Measurements from ENCODE around the gene CELF4. TPM values are rescaled to one million over a fixed set of nuclear protein-coding genes. Genes with fewer than 3 reads are reported as not detected.

The CELF4 gene
- total and polyA plus RNA-seq, 4 donors: 0.24 to 3.0 (median 1.3) TPM

DNA sequence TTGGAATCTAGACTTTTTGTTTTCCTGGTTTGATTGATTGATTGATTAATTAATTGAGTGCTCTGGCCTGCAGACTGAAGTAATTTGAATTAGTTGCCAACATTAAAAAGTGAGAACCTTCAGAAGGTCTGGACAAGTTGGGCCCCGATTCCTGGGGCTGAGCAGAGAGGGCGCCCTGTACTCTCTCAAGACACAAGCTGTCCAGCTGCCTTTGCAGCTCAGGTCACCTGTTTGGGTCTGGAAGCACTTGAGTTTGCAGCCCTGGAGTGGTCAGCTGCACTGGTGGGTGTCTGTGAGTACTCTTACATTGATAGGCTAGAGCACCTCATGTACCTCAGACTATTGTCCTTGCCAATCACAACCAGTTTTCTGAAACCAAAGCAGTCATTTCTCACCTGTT is 22.7 kb upstream of the CELF4 start:
- no peaks in the 10 kb centered on the region for H3K4me1 ChIP-seq (ENCODE audit: control insufficient read depth in 5 of 5, insufficient read depth in 5 of 5, low read length in 5 of 5)
- ATAC-seq (ENCODE audit: insufficient read depth, low FRiP score) (no peak), DNase-seq (no peak)
- H3K9me3 ChIP-seq (ENCODE audit: control insufficient read depth in 4 of 4, insufficient read depth in 3 of 4, low read length in 3 of 4): peaks cover 0 to 4% (median 2%) of the 10 kb centered on the region in 4 donors
- H3K36me3 ChIP-seq (ENCODE audit: control insufficient read depth in 4 of 4, insufficient read depth in 4 of 4, low read length in 4 of 4): no peaks in the 10 kb centered on the region
- no peaks in the 10 kb centered on the region for H3K27me3 ChIP-seq (ENCODE audit: control insufficient read depth in 3 of 3, insufficient read depth in 3 of 3, low read length in 2 of 3)
- TF ChIP-seq, protein P1, sequence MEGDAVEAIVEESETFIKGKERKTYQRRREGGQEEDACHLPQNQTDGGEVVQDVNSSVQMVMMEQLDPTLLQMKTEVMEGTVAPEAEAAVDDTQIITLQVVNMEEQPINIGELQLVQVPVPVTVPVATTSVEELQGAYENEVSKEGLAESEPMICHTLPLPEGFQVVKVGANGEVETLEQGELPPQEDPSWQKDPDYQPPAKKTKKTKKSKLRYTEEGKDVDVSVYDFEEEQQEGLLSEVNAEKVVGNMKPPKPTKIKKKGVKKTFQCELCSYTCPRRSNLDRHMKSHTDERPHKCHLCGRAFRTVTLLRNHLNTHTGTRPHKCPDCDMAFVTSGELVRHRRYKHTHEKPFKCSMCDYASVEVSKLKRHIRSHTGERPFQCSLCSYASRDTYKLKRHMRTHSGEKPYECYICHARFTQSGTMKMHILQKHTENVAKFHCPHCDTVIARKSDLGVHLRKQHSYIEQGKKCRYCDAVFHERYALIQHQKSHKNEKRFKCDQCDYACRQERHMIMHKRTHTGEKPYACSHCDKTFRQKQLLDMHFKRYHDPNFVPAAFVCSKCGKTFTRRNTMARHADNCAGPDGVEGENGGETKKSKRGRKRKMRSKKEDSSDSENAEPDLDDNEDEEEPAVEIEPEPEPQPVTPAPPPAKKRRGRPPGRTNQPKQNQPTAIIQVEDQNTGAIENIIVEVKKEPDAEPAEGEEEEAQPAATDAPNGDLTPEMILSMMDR (IDR thresholded peaks at IDR 0.05; ENCODE audit: control extremely low read depth, extremely low read depth): no peak
- WGBS, 2 donors: 93 to 96% methylated on average over 2 of the region's 2 CpGs
- H3K9ac ChIP-seq (ENCODE audit: insufficient read depth in 1 of 2, low read length in 2 of 2): no peak overlapping the region
- no peak overlapping the region for H3K27ac ChIP-seq (ENCODE audit: low read depth in 1 of 2, low read length in 1 of 2)
- H3K4me3 ChIP-seq: no peak overlapping the region

DNA sequence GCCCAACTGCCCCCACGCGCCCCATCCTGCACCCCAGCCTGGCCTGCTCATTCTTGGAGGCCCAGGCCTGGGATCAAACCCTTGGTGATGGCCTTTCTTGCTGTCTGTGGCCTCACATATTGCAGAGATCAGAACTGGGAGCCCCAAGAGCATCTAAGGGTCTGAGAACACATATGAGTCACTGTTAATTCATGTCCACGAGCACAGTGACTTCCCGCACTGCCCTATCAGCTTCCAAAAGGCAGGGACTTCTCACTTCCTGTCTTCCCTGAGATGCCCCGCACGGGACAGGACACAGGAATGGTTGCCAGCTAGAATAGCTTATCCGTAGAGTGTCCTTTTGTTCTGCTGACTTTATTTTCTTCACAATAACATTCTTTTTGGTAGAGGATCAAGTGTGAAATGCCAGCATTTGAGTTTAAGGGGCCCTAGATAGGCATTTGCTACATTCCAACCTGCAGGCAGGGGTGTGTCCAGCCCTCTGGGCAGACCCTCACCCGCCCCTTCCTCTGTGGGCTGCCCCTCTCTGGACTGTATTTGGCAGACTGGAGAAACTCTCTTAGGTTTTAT is 21.1 kb upstream of the CELF4 start:
- Histone ChIP-seq H3K27me3 (ENCODE audit: control insufficient read depth in 3 of 3, insufficient read depth in 3 of 3, low read length in 2 of 3) (no peaks in the 10 kb centered on the region), H3K4me3 (no peak overlapping the region), H3K9ac (ENCODE audit: insufficient read depth in 1 of 2, low read length in 2 of 2) (no peak overlapping the region), H3K9me3 (ENCODE audit: control insufficient read depth in 4 of 4, insufficient read depth in 3 of 4, low read length in 3 of 4) (peaks cover 0 to 4% (median 2%) of the 10 kb centered on the region in 4 donors), H3K36me3 (ENCODE audit: control insufficient read depth in 4 of 4, insufficient read depth in 4 of 4, low read length in 4 of 4) (no peaks in the 10 kb centered on the region), H3K4me1 (ENCODE audit: control insufficient read depth in 5 of 5, insufficient read depth in 5 of 5, low read length in 5 of 5) (no peaks in the 10 kb centered on the region), H3K27ac (ENCODE audit: low read depth in 1 of 2, low read length in 1 of 2) (no peak overlapping the region)
- no peak for ATAC-seq (ENCODE audit: insufficient read depth, low FRiP score)
- TF ChIP-seq, protein P1 (IDR thresholded peaks at IDR 0.05; ENCODE audit: control extremely low read depth, extremely low read depth): no peak
- 74 to 78% methylated on average over 8 of the region's 8 CpGs for whole genome bisulfite sequencing, 2 donors
- no peak for DNase-seq

DNA sequence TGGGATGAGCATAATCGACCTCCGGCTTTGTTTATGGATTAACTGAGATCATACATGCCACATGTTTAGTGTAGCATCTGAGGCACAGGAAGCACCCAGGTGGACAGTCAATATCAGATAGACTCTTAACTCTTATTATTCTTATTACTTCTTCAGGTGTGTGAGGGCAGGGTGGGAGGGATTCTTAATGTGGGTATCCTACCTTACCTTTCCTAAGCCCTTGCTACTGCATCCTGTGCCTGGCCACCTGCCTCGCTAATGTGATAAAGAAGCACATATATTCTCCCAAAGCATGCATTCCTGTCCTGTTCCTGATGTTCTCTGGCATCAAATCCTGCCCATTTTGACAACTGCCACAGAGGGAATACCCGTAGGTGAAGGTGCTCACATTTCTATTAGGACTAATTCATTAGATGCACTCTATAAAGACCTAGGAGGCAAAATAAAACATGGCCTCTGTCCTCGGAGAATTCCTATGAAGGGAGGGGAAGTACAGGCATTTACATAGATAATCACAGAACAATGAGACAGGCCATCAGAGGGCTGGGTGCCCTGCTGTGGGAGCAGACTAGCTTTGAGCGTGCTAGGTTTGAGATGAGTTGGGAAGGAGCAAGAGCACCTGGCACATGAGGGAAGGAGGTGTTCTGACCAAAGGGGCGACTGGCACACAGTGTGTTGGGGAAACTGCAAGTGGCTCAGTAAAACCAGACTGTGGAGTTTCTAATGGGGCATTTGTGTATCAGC is 19.5 kb upstream of the CELF4 start:
- H3K4me3 ChIP-seq: no peak overlapping the region
- WGBS, 2 donors: 73 to 79% methylated on average over 7 of the region's 7 CpGs
- H3K4me1 ChIP-seq (ENCODE audit: control insufficient read depth in 5 of 5, insufficient read depth in 5 of 5, low read length in 5 of 5): no peaks in the 10 kb centered on the region
- H3K9me3 ChIP-seq (ENCODE audit: control insufficient read depth in 4 of 4, insufficient read depth in 3 of 4, low read length in 3 of 4): peaks cover 0 to 1% (median under 1%) of the 10 kb centered on the region in 4 donors
- ATAC-seq (ENCODE audit: insufficient read depth, low FRiP score) (no peak), DNase-seq (no peak)
- no peaks in the 10 kb centered on the region for H3K27me3 ChIP-seq (ENCODE audit: control insufficient read depth in 3 of 3, insufficient read depth in 3 of 3, low read length in 2 of 3)
- H3K27ac ChIP-seq (ENCODE audit: low read depth in 1 of 2, low read length in 1 of 2): no peak overlapping the region
- no peaks in the 10 kb centered on the region for H3K36me3 ChIP-seq (ENCODE audit: control insufficient read depth in 4 of 4, insufficient read depth in 4 of 4, low read length in 4 of 4)
- H3K9ac ChIP-seq (ENCODE audit: insufficient read depth in 1 of 2, low read length in 2 of 2): no peak overlapping the region
- TF ChIP-seq, protein P1 (IDR thresholded peaks at IDR 0.05; ENCODE audit: control extremely low read depth, extremely low read depth): no peak
